HG02973 (cell line): ENCODE data around the gene PDE1C.
A peak's percentile ranks its signal among the peaks of the same experiment; 100 is the strongest.
"Not testable (repeated sequence)": the region's sequence is repeated elsewhere in the genome, so short reads cannot be mapped to it uniquely, and the experiment has no call there.

Source experiments
- ATAC-seq: cut with Tn5 transposase; IDR thresholded peaks from one replicate; pipeline ENCODE4 v1.9.1; 2021; ENCODE audit warnings: moderate library complexity; ENCODE audit not compliant: unreplicated experiment

The PDE1C gene

DNA sequence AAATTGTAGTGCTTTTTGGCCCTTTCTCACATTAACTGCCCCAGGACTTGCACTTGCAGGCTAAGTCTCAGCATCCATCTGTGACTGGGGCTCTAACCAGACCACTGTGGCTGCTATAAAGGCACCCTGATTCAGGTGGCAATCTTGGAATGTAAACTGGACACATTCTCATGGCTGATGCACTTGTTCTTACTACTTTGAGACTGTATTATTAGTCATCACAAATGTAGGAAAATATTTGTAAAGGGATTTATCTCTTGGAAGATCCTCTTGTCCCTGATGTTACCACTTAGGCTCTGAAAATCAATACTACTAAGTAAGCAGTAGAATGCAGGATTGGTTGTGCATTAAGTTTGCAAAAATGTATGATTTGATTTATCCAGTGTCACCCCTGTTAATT is 25.0 kb downstream of the PDE1C start:
- ATAC-seq = no peak

DNA sequence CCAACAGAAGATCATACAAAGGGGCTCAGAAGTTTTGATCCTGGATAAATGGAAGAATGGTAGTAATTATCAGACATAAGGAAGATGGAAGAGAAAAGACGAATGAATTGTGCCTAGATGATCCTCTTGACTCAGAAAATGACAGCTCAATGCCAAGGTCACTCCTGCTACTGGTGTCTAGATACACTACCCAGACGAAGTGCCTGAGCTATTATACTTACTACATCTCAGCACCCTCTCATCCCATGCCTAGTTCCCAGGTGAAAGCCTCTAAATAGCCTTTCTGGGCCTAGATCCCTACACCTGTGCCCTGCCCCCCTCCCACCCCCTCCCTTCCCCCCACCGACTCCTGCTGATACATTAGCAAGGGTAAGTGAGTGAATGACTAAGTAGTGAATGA is 25.5 kb downstream of the PDE1C start:
- ATAC-seq = no peak

DNA sequence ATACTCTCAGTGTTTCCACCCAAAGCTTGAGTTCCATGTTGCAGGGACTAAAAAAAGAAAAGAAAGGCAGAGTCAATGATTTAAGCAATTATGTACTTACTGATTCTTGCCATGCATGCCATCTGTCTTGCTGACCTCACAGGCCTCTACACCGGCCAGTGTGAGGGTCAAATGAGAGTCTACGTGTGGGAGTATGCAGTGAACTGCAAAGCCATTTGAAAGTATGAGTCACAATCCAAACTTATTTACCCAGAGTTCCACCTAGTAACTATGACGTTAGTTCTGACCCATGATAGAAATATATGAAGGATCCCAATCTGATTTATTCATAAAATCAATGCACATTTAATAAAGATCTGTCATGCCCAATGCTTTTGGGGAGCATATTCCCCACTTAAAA is 26.5 kb downstream of the PDE1C start:
- ATAC-seq = peak; percentile 70

DNA sequence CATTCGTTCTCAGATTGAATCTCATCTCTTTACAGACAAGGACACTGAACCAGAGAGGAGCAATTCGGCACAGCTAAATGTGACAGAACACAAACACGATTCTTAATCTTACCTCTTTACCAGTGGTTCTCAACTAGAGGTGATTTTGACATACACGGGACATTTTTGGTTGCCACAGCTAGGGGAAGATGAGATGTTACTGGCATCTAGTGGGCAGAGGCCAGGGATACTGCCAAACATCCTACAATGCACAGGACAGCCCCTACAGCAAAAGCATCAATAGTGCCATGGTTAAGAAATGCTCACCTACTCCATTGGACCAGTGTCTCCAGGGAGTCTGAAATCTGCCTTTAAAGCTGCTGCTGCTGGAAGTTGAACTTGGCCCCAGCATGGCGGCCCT is 27.3 kb downstream of the PDE1C start:
- ATAC-seq = no peak

DNA sequence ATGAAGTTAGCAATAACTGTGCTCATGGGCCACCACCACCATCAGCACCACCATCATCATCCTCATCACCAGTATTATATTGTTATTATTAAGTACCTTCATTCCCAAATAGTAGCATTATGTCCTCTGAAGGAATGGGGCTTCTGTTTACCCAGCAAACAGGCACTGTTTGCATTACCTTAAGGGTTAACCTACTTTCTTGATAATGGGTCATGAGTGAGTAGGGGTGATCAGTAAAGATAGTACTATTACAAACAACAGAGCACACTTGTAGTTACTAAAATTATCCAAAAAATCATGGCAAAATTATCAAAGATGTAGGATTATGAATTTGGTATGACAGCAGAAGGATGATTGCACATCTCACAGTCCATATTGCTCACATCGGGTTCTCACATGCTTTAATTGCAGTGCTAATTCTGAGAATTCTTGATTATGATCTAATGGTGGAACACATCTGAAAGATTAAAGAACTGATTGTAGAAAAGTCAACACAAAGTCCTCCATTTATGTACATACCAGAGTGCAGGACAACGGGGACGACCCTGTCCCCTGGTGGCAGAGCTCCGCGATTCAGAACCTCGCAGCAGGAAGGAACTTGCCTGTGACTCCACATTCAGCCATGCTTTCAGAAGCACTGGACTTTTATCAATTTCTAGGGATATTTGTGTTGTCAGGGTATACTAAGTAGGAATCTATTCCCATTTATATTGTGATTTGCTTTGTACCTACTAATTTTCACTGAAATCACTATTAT is 31.0 kb downstream of the PDE1C start:
- ATAC-seq = no peak

DNA sequence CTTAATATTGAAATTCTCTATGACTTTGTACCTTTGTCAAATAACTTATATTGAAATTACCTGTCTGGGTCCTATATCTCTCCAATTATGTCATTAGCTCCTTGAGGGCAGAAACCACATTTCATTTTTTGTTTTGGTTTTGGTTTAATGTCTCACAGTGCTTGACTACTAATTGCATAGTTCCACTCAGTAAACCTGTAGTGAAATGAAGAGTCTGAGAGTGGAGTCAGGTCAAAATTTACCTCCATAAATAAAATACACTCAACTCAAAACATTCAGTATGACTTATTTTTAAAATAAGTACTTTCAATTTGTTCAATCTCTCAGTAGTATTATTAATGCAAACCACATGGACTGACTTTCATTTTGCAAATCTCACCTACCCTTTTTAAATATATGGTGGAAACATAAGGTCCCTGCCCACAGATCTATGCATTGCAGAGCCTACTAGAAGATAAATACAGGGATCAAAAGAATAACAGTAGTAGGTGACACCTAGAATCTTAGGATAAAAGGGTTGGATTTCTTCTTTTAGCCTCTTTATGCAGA is 32.5 kb downstream of the PDE1C start:
- ATAC-seq = peak; percentile 86

DNA sequence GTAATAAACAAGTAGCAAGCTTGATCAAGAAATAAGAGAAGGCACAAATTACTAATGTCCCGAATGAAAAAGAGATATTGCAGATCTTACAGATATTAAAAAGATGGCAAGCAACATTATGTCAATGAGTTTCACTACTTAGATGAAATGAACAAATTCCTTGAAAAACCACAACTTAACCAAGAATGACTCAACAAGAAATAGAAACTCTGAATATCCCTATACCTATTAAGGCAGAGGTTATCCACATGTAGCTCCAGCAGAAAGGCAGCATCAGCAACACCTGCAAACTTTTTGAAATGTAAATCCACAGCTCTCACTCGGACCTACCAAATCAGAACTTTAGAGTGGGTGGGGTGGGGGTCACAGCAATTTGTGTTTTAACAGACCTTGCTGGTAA is 33.6 kb downstream of the PDE1C start:
- ATAC-seq = peak; percentile 44

DNA sequence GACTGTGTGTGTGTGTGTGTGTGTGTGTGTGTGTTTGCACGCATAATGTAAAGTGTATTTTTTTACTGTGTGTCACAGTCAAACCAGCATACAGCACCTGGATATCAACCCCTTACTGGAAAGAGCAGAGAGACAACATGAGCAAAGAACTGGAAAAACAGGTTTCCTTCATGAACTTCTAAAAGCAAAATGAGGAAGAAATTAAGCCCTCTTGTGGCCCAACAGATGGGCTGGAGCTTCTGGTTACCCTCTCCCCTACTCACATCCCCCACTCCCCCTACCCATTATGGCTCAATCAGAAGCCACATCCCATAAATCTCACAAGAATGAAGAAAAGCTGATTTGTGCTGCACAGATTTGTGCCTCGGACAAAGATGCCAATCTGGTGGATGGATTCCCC is 36.2 kb downstream of the PDE1C start:
- ATAC-seq = no peak

DNA sequence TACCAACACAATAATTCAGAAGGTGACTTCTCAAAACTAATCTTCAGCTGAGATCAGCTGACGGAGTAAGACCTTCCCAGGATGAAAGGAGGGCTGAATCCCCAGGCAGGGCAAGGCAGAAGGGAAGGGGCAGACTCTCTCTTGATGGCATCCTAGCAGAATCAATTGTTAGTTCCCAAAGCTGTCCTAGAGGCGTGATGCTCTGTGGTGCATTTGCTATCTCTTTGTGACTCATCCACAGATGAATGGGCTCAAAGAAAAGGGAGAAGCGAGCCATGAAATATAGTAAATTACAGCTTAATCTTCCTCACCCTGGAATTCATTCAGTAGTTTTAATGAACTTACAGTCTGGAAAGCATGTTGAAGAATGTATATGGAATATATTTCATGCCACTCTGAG is 37.2 kb downstream of the PDE1C start:
- ATAC-seq = no peak

DNA sequence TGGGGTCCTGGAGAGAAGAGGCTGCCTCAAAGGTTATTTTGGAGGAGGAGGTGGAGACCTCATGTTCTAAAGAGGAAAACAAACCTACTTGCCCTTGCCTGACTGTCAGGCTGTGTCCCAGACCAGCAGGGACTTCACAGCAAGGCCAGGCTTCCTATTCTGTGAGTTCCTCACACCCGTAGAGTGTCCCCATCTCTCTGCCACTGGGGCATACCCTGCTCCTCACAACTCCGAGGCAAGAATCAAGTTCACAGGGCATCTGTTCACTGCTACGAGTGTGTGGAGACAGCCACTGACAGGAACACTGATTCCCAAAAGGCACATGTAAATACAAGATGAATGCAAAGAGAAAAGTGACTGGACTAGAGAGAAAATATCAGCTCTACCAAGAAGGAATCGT is 38.0 kb downstream of the PDE1C start:
- no peak for ATAC-seq

DNA sequence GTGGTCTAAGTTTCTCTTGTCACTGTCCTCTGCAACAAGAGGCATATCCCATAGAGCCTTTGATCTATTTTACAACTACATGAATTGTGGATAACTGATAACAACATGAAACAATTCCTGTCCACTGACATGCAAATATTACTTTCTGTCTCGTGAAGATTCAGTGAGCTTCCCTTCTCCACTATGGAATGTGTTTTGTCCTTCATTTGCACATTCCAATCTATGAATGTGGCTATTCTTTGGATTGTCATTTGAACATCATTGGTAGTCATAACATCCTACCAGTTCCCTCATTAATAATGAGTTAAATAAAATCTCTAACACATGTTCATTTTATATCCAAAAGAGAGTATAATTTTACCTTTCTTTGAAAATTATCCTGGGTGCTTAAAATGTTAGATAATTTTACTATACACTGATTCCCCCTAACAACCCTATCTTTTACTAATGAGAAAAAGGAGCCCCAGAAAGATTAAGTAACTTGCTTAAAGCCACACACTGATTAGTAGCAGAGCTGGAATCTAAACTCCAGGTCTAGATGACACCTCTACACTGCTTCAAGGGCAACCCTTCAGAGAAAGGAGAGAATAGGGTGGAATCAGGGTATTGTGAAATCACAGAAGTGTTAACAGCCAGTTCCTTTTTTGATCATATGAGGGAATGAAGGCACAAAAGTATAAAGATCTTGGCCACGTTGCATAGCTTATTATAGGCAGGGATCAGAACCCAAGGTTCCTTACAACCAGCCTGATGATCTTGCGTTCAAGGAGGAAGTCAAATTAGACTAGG is 39.1 kb downstream of the PDE1C start:
- no peak for ATAC-seq

DNA sequence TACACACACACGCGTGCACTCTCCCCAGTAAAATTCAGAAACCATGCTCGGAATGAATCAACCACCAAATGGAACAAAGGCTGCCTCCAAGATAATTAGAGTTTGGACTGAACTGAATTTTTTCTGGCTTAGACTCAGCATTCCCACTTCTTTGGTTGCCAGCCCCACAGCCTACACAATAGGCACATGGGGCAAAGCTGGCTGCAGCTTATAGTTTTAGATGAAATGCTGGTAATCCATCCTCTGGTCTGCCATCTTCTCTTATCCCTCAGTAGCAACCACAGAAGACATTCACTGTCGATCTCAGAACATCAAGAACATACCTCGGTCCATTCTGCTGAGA is 44.2 kb downstream of the PDE1C start:
- no peak for ATAC-seq

DNA sequence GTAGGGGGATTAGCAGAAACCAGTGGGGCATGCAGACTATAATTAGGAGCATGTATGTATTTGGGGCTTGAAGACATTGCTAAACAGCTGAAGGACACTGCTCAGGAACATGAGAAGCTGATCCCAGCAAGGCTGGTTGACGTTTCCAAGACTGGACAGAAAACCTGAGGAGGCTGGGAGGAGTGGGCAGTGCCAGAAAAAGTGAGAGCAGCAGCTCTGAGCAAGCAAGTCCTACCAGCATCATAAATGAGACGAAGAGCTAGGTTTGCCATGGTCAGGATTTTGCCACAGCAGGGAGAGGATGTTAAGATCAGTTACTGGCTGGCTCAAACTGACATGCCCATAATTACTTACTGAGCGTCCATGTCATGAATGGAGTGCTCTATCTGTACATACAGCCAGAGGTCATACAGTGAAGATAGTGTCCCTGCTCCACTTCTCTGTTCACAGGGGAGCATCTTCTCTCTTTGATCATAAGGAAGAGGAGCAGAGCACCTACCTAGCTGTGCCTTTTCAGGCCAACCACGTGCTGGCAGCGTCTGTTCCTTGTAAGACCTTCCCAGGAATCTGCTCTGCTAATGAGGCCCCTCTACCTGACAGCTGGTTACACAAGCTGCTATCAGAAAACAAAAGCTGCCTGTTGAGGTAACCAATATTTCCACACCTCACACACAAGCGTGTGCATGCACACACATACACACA is 44.7 kb downstream of the PDE1C start:
- no peak for ATAC-seq

DNA sequence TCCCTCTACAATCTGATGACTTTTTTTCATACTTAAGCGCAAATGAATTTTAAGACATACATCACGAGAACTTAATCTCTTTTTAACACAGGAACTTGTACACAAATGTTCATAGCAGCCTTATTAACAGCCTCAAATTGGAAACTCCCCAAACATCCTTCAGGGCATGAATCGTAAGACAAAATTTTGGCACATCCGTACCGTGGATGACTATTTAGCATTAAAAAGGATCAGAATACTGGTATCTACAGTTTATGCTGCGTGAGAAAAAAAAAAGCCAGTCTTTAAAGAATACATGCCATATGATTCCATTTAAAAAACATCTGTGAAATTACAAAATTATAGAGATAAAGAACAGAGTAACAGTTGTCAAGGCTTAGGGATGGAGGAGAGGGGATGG is 46.8 kb downstream of the PDE1C start:
- ATAC-seq = no peak

DNA sequence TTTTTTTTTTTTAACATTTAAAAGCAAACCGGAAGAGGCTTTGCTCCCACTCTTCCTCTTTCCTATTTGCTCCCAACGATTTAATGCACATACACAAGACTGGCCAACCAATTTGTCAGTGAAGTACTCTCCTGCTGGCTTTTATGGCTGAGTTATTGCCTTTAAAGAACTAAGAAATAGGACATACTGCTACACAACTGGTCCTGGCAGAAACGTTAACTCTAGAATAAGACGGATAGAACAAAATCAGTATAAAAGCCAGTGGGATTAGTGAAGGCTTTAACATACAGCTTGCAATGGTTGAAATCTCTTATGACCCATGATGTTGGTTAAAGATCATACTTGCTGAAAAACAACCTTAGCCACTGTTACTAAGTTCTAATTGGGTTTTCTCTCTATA is 47.2 kb downstream of the PDE1C start:
- ATAC-seq = no peak

DNA sequence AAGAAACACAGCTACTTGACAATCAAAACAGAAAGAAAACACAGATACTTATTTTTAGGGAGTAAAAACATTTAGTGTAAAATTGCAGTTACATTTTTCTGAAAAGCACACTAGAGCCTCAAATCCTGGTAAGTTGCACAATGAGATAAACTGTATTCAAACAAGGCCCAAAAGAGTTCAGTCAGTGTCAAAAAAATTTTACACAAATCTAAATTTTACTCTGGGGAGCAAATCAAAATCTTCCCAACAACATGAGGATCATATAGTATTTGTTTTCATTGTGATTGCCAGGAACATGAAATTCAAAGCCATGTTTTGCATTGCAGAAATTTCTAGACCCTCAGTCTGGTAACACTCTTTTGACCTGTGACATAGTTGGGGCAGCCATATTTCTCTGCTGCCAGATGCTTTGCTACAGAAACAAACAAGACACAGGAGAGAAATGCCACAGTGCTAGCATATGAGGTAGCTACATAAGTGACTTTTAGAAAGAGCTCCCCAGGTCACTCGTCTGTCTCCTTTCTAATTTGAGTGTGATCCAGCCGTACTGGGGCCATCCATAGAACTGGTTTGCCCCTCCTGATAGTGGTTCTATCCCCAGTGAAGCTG is 49.6 kb downstream of the PDE1C start:
- ATAC-seq = no peak

DNA sequence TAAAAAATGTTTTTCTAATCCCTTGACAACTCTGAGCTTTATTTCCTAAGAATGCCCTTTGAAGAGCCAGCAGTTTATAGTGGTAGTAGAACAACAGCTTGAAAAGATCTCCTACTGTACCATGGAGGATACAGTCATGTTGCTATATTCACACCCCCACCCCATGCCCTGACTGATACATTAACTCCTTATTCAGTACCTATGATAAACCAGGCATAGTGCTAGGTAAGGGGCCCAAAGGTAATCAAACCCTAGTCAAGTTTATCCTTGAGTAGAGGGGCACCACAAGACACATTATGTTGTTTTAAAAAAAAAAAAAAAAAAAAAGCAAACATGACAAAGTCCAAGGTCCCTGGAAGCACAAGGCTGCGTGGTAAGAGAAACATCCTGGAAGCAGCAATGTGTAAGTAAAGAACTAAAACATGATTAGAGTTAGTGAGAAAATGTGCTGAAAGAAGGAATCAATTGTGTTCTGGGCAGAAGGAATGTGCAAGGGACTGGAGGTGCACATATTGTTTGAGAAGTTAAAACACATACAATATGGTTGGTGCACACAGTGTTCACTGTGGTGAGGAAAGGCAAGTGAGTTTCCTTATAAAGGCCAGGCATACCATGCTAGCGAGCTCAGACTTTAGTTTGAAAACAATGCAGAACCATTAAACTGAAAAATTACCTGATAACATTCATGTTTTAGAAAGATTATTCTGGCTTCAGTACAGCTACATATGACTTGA is 51.2 kb downstream of the PDE1C start:
- no peak for ATAC-seq

DNA sequence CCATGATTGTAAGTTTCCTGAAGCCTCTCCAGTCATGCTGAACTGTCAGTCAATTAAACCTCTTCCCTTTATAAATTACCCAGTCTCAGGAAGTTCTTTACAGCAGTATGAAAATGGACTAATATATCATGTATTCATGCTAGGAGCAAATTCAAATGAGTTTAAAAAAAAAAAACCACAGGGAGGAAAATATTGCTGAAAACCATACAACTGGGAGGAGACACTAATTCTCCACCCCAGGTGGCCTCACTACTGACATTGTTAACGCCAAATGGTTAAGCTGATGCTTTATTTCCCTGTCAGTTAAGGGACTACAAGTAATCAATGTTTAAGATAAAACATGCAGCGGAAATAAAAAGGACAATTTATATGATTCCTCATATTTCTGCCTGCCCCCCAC is 55.1 kb downstream of the PDE1C start:
- no peak for ATAC-seq

DNA sequence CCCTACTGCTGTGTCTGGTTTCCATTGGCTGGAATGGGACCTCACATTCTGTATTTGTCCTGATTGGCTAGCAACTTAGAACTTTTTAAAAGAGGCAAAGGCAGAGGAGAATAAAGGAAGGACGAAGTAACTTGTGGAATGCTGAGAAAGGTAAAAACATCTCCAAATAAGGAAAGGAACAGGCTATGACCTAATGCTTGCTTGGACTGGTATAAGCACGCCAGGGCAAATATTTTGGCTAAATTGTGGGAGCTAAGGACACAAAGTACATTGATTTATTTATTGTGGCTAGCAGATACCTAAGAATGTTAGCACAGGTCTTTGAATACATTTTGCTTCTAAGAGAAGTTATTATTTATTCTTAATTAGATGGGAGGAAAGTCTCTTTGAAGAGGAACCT is 56.7 kb downstream of the PDE1C start:
- ATAC-seq = not testable (repeated sequence)

DNA sequence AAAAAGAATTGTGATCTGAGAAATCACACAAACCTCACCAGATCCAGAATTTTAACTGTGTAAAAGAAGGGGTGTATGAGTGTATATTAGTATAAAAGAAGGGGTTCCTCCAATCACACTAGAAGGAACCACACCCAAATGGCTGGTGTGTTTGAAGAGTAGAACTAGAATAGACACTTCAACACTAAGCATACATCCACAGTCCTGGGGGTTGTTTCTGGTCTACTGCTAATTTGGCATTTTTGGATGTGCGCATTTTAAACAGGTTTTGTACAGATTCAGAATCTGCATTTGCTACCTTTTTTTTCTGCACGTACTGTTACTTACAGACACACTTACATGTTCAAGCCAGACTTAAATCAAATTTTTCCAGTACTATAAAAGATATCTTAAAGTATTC is 64.6 kb downstream of the PDE1C start:
- ATAC-seq = no peak

DNA sequence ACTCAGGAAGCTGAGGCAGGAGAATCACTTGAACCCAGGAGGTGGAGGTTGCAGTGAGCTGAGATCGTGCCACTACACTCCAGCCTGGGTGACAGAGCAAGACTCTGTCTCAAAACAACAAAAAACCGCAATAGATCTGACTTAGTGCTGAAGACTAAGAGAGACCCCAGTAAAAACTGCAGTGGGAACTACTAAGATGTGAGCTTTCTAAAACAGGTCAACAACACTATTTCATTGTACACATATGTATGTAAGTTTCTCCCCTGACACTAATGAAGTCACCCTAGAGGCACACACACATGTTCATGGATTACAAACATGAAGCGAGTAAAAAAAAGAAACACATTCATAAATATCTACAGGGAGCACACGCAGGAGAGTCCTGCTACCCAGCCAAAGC is 68.3 kb downstream of the PDE1C start:
- no peak for ATAC-seq
